ENCODE measurements around the gene NEGR1.

The NEGR1 gene

GRCh38 chr1:71656902-71657301 is 625.4 kb downstream of the NEGR1 start:
- TF ChIP-seq, protein P1, sequence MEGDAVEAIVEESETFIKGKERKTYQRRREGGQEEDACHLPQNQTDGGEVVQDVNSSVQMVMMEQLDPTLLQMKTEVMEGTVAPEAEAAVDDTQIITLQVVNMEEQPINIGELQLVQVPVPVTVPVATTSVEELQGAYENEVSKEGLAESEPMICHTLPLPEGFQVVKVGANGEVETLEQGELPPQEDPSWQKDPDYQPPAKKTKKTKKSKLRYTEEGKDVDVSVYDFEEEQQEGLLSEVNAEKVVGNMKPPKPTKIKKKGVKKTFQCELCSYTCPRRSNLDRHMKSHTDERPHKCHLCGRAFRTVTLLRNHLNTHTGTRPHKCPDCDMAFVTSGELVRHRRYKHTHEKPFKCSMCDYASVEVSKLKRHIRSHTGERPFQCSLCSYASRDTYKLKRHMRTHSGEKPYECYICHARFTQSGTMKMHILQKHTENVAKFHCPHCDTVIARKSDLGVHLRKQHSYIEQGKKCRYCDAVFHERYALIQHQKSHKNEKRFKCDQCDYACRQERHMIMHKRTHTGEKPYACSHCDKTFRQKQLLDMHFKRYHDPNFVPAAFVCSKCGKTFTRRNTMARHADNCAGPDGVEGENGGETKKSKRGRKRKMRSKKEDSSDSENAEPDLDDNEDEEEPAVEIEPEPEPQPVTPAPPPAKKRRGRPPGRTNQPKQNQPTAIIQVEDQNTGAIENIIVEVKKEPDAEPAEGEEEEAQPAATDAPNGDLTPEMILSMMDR (IDR thresholded peaks at IDR 0.05; ENCODE audit: insufficient read depth, low read depth, low read length, missing control alignments), result no peak
- no peak overlapping the region for H3K4me3 ChIP-seq (ENCODE audit: low read length)
- no peak for DNase-seq (ENCODE audit: low read depth)

DNA sequence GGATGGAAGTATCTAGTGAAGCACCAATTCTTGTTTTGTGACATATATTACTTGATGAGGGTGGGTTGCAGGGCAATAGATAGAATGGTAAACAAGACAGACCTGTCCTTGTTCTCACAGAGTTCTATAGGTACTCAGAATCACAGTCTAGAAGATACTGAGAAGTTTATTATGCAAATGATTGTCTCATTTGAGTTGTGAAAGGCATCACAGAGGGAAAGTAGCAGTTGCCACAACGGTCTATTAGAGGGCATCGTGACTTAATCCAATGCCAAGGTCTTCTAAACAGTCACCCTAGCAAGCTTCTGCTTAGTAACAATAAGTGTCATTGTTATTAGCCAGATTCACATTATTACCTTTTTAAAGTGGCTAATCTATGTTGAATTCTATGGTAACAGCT is 626.7 kb downstream of the NEGR1 start:
- no peak for DNase-seq (ENCODE audit: low read depth)
- TF ChIP-seq, protein P1 (IDR thresholded peaks at IDR 0.05; ENCODE audit: insufficient read depth, low read depth, low read length, missing control alignments), result no peak
- H3K4me3 ChIP-seq (ENCODE audit: low read length), result no peak overlapping the region

- no peak for DNase-seq (ENCODE audit: low read depth)
- no peak overlapping the region for H3K4me3 ChIP-seq (ENCODE audit: low read length)
- TF ChIP-seq, protein P1 (IDR thresholded peaks at IDR 0.05; ENCODE audit: insufficient read depth, low read depth, low read length, missing control alignments), result no peak
Measured at GRCh38 chr1:71653952-71654351, 628.4 kb downstream of the NEGR1 start.

- H3K4me3 ChIP-seq (ENCODE audit: low read length), result no peak overlapping the region
- DNase-seq (ENCODE audit: low read depth), result no peak
- TF ChIP-seq, protein P1 (IDR thresholded peaks at IDR 0.05; ENCODE audit: insufficient read depth, low read depth, low read length, missing control alignments), result no peak
Measured at GRCh38 chr1:71651214-71651613, 631.1 kb downstream of the NEGR1 start.

- TF ChIP-seq, protein P1 (IDR thresholded peaks at IDR 0.05; ENCODE audit: insufficient read depth, low read depth, low read length, missing control alignments), result no peak
- no peak for DNase-seq (ENCODE audit: low read depth)
- H3K4me3 ChIP-seq (ENCODE audit: low read length), result no peak overlapping the region
Measured at GRCh38 chr1:71650119-71650518, 632.2 kb downstream of the NEGR1 start.

DNA sequence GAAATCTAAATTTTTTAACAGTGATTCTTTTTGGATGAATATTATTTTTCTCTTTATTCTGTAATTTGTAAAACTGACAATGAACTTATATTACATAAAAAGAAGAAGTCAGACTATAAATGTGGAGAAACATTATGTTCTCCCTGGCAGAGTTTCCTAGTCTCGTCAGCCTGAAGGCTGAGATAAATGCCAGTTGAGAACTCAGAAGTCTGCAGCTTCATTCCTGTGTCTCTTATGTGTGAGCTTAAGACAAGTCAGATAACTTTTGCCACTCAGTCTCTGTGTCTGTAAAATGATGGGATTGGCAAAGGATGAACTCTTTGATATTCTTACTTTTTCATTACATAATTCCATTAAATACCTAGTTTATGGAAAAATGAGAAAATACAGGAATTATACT is 632.7 kb downstream of the NEGR1 start:
- no peak overlapping the region for H3K4me3 ChIP-seq (ENCODE audit: low read length)
- TF ChIP-seq, protein P1 (IDR thresholded peaks at IDR 0.05; ENCODE audit: insufficient read depth, low read depth, low read length, missing control alignments), result no peak
- DNase-seq (ENCODE audit: low read depth), result no peak

DNA sequence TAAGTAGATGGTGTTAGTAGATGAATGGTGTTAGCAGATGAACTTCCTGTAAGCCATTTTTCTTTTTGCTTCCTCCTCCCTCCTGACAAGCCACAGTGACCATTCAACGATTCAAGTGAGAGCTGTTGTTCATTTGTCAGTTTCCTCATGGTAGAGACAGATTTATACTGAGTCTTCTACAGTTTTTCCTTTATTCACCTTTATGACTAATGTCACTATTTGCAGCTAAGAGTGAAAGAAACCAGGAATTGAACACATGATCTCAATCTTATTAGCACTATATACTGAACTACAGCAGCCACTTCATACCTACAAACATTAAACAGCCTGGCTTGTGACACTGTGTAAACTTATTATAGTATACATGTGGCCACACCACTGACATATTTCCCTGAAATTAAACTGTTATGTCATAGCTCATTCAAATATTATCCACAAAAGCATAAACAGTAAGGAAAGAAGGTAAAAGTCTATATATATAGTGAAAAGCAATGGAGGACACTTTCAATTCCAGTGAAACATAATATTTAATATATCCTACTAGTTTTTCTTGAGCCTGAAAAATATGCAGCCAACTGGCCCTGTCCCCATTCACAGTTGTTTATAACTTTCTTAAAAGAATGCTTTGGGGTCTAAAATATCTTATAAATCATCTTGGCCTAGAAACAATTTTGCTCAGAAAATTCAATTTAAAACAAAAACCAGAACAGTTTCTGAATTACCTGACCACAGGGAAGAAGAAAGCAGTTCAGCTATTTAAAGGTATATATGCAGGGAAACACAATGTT is 634.6 kb downstream of the NEGR1 start:
- TF ChIP-seq, protein P1 (IDR thresholded peaks at IDR 0.05; ENCODE audit: insufficient read depth, low read depth, low read length, missing control alignments), result no peak

More for the DNA sequence above, 634.6 kb downstream of the NEGR1 start:
- H3K4me3 ChIP-seq (ENCODE audit: low read length), result no peak overlapping the region
- no peak for DNase-seq (ENCODE audit: low read depth)
